Smooth muscle cell (in vitro differentiated cells): ENCODE results near the gene POLD3. TPM values are rescaled to one million over a fixed set of nuclear protein-coding genes. Genes with fewer than 3 reads are reported as not detected.

Source experiments
- DNase-seq: peaks from one replicate; lab custom pipeline; 2025; ENCODE audit not compliant: unreplicated experiment; lab: John Stamatoyannopoulos, UW
- H2AFZ ChIP-seq: fragments of 200-600 bp; sonication (generic); 2 replicates; pipeline ENCODE4 v1.6.0; 2016; ENCODE audit warnings: antibody characterized with exemption, low read depth, mild to moderate bottlenecking
- H3F3A ChIP-seq: fragments of 200-600 bp; sonication (generic); 2 replicates; pipeline ENCODE4 v1.6.0; 2017; ENCODE audit warnings: antibody characterized with exemption, low read depth
- H3K27ac ChIP-seq: fragments of 200-600 bp; sonication (generic); 2 replicates; pipeline ENCODE4 v1.5.1; 2016; ENCODE audit warnings: low read depth, mild to moderate bottlenecking
- H3K27me3 ChIP-seq: fragments of 200-600 bp; sonication (generic); 2 replicates; pipeline ENCODE4 v1.6.1; 2016; ENCODE audit warnings: low read depth, mild to moderate bottlenecking
- H3K36me3 ChIP-seq: fragments of 200-600 bp; sonication (generic); 2 replicates; pipeline ENCODE4 v1.5.1; 2016; ENCODE audit warnings: low read depth
- H3K4me1 ChIP-seq: fragments of 200-600 bp; sonication (generic); 2 replicates; pipeline ENCODE4 v1.5.1; 2016; ENCODE audit warnings: low read depth
- H3K4me2 ChIP-seq: fragments of 200-600 bp; sonication (generic); 2 replicates; pipeline ENCODE4 v1.6.0; 2016; ENCODE audit warnings: mild to moderate bottlenecking
- H3K4me3 ChIP-seq: fragments of 200-600 bp; sonication (generic); 2 replicates; pipeline ENCODE4 v1.5.1; 2016; ENCODE audit warnings: mild to moderate bottlenecking
- H3K79me2 ChIP-seq: fragments of 200-600 bp; sonication (generic); 2 replicates; pipeline ENCODE4 v1.6.0; 2016; ENCODE audit warnings: low read depth, mild to moderate bottlenecking
- H3K9ac ChIP-seq: fragments of 200-600 bp; sonication (generic); 2 replicates; pipeline ENCODE4 v1.6.0; 2016; ENCODE audit warnings: low read depth
- H3K9me3 ChIP-seq: fragments of 200-600 bp; sonication (generic); replicated peaks from 2 replicates; pipeline ENCODE4 v1.5.1; 2016; ENCODE audit warnings: low read depth
- H4K20me1 ChIP-seq: fragments of 200-600 bp; sonication (generic); 2 replicates; pipeline ENCODE4 v1.6.0; 2016; ENCODE audit warnings: low read depth
- CTCF ChIP-seq: fragments of 200-600 bp; sonication (generic); IDR thresholded peaks from 2 replicates; pipeline ENCODE4 v1.5.1; 2017; ENCODE audit warnings: borderline replicate concordance, mild to moderate bottlenecking, antibody characterized with exemption; ENCODE audit not compliant: insufficient read depth, poor library complexity, severe bottlenecking
- WGBS: methylation state at CpG from one replicate; pipeline ENCODE4 v1.1.7; 2016; ENCODE audit warnings: low lambda C conversion rate; 5-methylcytosine and 5-hydroxymethylcytosine counted together
- polyA plus RNA-seq: library from polyadenylated mRNA; unstranded; fragments of >200 nt; fragmentation: Nextera tagmentation; extraction: Ambion mirVana; gene quantifications from 2 replicates; pipeline ENCODE4 v1.2.1, GENCODE V29; 2016
- total RNA-seq: library from RNA; depleted of rRNA; stranded (reverse); fragments of >200 nt; gene quantifications from 2 replicates; pipeline ENCODE4 v1.2.3, GENCODE V29; 2014

POLD3 gene
- total and polyA plus RNA-seq, 2 experiments from 2014 or later: 21.0 to 33.9 TPM

DNA sequence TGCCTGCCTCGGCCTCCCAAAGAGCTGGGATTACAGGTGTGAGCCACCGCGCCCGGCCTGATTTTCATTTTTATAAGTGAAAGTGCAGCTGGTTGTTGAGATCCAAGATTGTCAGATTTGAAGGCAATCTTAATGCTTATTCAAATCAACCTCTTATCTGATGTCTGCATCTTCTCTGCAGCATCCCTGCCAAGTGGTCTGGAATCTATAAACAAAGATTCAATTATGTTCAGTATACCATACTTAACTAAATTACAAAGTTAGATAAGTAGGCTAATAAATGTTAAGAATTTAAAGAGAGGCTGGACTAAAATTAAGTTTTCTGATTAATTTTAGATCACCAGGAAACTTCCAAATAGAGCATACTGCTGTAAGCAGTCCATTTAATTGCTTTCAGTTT, 53.8 kb downstream of the POLD3 start:
- Histone ChIP-seq H3K27me3 (no peaks in the 10 kb centered on the region), H3K27ac (no peak overlapping the region), H2AFZ (no peak overlapping the region), H3F3A (peaks cover 9% of the 10 kb centered on the region), H3K79me2 (no peaks in the 10 kb centered on the region), H3K4me1 (peaks cover 13% of the 10 kb centered on the region), H3K36me3 (no peaks in the 10 kb centered on the region), H3K4me3 (no peak overlapping the region), H3K9ac (no peak overlapping the region), H3K4me2 (no peak overlapping the region), H3K9me3 (no peaks in the 10 kb centered on the region), H4K20me1 (no peaks in the 10 kb centered on the region)
- 97% methylated on average over 4 of the region's 4 CpGs for WGBS
- DNase-seq: no peak
- TF ChIP-seq CTCF: no peak

DNA sequence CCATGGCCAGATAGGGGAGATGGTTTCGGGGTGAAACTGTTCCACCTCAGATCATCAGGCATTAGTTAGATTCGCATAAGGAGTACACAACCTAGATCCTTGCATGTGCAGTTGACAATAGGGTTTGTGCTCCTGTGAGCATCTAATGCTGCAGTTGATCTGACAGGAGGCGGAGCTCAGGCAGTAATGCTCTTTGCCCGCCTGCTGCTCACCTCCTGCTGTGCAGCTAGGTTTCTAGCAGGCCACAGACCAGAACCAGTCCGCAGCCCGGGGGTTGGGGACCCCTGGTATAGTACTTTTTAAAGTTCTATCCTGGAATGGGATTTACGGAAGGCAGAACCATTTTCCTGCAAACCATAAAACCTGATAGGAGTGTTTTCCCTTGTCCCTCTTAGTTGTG, 54.6 kb downstream of the POLD3 start:
- H3F3A ChIP-seq: peaks cover 9% of the 10 kb centered on the region
- no peaks in the 10 kb centered on the region for H4K20me1 ChIP-seq
- H3K36me3 ChIP-seq: no peaks in the 10 kb centered on the region
- no peak overlapping the region for H3K4me3 ChIP-seq
- no peak overlapping the region for H2AFZ ChIP-seq
- no peak overlapping the region for H3K9ac ChIP-seq
- H3K4me1 ChIP-seq: peaks cover 7% of the 10 kb centered on the region
- no peak overlapping the region for H3K4me2 ChIP-seq
- no peak for TF ChIP-seq CTCF
- WGBS: 92% methylated on average over 7 of the region's 7 CpGs
- H3K27ac ChIP-seq: no peak overlapping the region
- no peak for DNase-seq
- no peaks in the 10 kb centered on the region for H3K9me3 ChIP-seq
- H3K27me3 ChIP-seq: no peaks in the 10 kb centered on the region
- no peaks in the 10 kb centered on the region for H3K79me2 ChIP-seq

DNA sequence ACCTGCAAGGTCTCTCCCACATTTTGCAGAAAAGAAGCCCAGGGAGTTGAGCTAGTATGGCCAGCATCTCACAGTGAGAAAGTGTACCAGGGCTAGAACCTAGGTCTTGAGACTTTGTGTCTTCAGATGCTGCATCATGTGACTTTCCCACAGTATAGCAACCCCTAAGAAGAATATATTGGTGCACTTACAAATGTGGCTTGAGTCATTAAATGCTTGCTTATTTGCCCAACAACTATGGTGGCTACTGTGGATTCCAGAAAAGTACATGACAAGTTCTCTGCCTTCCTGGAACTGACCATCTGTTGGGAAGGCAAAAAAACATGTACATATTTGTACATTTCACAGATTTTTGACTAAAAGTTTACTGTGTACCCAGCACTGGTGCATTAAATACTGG, 55.0 kb downstream of the POLD3 start:
- no peak for TF ChIP-seq CTCF
- H3K27ac ChIP-seq: no peak overlapping the region
- H3K4me3 ChIP-seq: no peak overlapping the region
- no peaks in the 10 kb centered on the region for H3K36me3 ChIP-seq
- H3K9me3 ChIP-seq: no peaks in the 10 kb centered on the region
- no peaks in the 10 kb centered on the region for H4K20me1 ChIP-seq
- peaks cover 6% of the 10 kb centered on the region for H3F3A ChIP-seq
- H3K9ac ChIP-seq: no peak overlapping the region
- DNase-seq: no peak
- no peaks in the 10 kb centered on the region for H3K27me3 ChIP-seq
- H2AFZ ChIP-seq: no peak overlapping the region
- no peak overlapping the region for H3K4me2 ChIP-seq
- H3K4me1 ChIP-seq: peaks cover 7% of the 10 kb centered on the region
- H3K79me2 ChIP-seq: no peaks in the 10 kb centered on the region

- H3K27me3 ChIP-seq: no peaks in the 10 kb centered on the region
- 99% methylated on average over 3 of the region's 3 CpGs for WGBS
- H4K20me1 ChIP-seq: no peaks in the 10 kb centered on the region
- H3K4me1 ChIP-seq: peaks cover 7% of the 10 kb centered on the region
- H3K36me3 ChIP-seq: no peaks in the 10 kb centered on the region
- no peak overlapping the region for H3K4me2 ChIP-seq
- no peak overlapping the region for H2AFZ ChIP-seq
- no peak for TF ChIP-seq CTCF
- H3K79me2 ChIP-seq: no peaks in the 10 kb centered on the region
- no peak overlapping the region for H3K9ac ChIP-seq
- H3K4me3 ChIP-seq: no peak overlapping the region
- no peak overlapping the region for H3K27ac ChIP-seq
- no peaks in the 10 kb centered on the region for H3K9me3 ChIP-seq
- H3F3A ChIP-seq: peaks cover 1% of the 10 kb centered on the region
- DNase-seq: no peak
Measured at GRCh38 chr11:74647831-74648230, 55.4 kb downstream of the POLD3 start.
